ENCODE data around the gene ASAP2.

Gene ASAP2

GRCh38 chr2:9282128-9283112 is 75.8 kb downstream of the ASAP2 start:
- no peak for TF ChIP-seq CTCF (IDR thresholded peaks at IDR 0.05; ENCODE audit: extremely low read depth, insufficient read depth, missing control alignments)
- in situ Hi-C loops (cut with MboI; ENCODE audit: low pct_unique_long_range_greater_than_20kb, low sequenced_read_pairs, unreplicated experiment) = no loop called here
- DNase-seq (ENCODE audit: low spot score) = no peak

DNA sequence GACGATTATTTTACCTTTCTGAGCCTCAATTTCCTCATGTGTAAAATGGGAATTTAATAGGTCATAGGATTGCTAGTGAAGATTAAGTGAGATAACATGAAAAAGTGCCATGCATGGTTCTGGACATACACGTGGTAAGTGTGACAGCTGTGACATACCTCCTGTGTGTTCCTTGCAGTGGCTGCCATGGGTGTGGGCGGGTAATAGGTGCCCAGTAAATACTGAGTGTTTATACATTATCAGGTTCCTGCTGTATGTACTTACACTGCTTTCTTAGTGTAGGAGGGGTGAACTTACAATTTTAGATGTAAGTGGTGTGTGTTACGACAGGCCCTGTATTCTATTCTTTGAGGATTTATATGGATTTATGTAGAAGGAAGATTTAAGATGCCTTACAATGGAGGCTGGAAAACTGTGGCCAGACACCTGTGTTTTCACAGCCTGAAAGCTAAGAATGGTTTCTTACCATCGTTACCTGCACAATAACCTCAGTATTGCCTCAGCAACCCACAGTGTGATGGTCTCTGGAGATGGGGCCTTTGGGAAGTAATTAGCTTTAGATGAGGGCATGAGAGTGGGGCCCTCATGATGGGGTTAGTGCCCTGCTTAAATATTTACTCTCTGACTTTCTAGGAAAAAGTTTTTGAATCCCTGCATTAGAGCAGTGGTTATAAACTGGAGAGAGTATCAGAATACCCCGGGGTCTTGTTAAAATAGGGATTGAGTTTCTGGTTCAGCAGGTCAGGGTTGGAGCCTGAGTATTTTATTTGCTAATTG is 78.1 kb downstream of the ASAP2 start:
- in situ Hi-C loops (cut with MboI; ENCODE audit: low pct_unique_long_range_greater_than_20kb, low sequenced_read_pairs, unreplicated experiment) = no loop called here
- no peak for TF ChIP-seq CTCF (IDR thresholded peaks at IDR 0.05; ENCODE audit: extremely low read depth, insufficient read depth, missing control alignments)
- no peak for DNase-seq (ENCODE audit: low spot score)

GRCh38 chr2:9285385-9285920 is 78.8 kb downstream of the ASAP2 start:
- TF ChIP-seq CTCF (IDR thresholded peaks at IDR 0.05; ENCODE audit: extremely low read depth, insufficient read depth, missing control alignments) = no peak
- DNase-seq (ENCODE audit: low spot score) = no peak
- in situ Hi-C loops (cut with MboI; ENCODE audit: low pct_unique_long_range_greater_than_20kb, low sequenced_read_pairs, unreplicated experiment) = no loop called here

DNA sequence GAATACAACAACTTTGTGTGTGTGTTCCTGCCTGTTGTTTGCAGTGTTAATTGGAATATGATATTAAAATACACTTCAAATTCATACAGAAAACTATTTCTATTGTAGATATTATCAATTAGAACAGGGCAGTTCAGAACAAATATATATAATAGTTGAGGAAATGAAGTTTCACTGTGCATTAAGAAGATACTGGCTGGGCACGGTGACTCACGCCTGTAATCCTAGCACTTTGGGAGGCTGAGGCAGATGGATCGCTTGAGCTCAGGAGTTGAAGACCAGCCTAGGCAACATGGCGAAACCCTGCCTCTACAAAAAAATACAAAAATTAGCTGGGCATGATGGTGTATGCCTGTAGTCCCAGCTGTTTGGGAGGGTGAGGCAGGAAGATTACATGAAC is 79.3 kb downstream of the ASAP2 start:
- in situ Hi-C loops (cut with MboI; ENCODE audit: low pct_unique_long_range_greater_than_20kb, low sequenced_read_pairs, unreplicated experiment) = no loop called here
- no peak for TF ChIP-seq CTCF (IDR thresholded peaks at IDR 0.05; ENCODE audit: extremely low read depth, insufficient read depth, missing control alignments)
- no peak for DNase-seq (ENCODE audit: low spot score)

DNA sequence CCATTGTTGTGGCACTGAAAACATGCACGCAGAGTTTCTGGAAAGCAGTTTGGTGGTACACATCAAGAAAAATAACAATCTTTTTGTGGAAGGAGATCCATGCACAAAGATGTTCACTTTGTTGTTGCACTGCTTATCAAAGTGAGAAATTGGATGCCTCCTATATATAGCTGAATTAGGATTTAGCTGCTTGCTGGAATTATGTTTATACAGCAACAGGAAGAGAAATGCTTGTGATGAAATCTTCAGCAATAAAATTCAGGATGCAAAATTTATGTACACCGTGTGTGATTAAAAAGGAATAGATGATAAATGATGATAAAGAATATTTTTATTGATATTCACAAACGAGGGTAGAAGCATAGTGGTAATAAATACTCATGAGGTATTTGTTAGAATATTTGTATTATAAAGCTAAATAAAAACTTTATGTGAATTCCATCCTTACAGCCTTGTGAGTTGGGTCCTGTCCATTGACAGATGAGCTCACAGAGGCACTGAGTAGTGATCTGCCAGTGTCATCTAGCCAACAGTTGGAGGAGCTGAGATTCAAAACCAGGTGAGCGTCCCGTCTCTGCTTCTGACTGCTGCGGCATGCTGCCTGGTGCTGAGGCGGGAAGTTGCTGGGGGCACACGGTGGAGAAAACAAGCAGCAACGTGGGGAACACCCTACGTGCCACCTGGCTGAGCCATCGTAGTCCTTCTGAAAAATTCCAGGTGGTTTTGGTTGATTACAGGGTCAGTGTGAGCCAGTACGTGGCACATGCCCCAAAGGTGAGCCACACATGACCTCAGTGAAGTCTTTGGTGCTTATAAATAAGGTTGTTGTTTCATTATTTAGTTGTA is 80.2 kb downstream of the ASAP2 start:
- no peak for TF ChIP-seq CTCF (IDR thresholded peaks at IDR 0.05; ENCODE audit: extremely low read depth, insufficient read depth, missing control alignments)
- in situ Hi-C loops (cut with MboI; ENCODE audit: low pct_unique_long_range_greater_than_20kb, low sequenced_read_pairs, unreplicated experiment) = no loop called here
- DNase-seq (ENCODE audit: low spot score) = no peak

All from GM13977 (cell line).